ENCODE results near the gene MRPS6. TPM values are rescaled to one million over a fixed set of nuclear protein-coding genes. Genes with fewer than 3 reads are reported as not detected.

Gene MRPS6
- total RNA-seq, 1 donor from 2014 or later, result 14.2 TPM

- DNase-seq (ENCODE audit: low read depth), result no peak
- no peak for FAIRE-seq
Measured at GRCh38 chr21:34158866-34159835, 85.8 kb downstream of the MRPS6 start.

GRCh38 chr21:34166468-34166867, 93.1 kb downstream of the MRPS6 start:
- FAIRE-seq (no peak), DNase-seq (ENCODE audit: low read depth) (no peak)
- Histone ChIP-seq H3K4me3 (ENCODE audit: low read depth, low read length) (no peak overlapping the region), H3K36me3 (ENCODE audit: control insufficient read depth, insufficient read depth, low read length) (no peaks in the 10 kb centered on the region), H3K27me3 (ENCODE audit: control insufficient read depth, insufficient read depth, low read length) (no peaks in the 10 kb centered on the region)
- TF ChIP-seq CTCF (IDR thresholded peaks at IDR 0.05; ENCODE audit: insufficient read depth, low read length, severe bottlenecking), result no peak

More at GRCh38 chr21:34158866-34159835, 85.8 kb downstream of the MRPS6 start:
- no peak for TF ChIP-seq CTCF (IDR thresholded peaks at IDR 0.05; ENCODE audit: insufficient read depth, low read length, severe bottlenecking)
- H3K36me3 ChIP-seq (ENCODE audit: control insufficient read depth, insufficient read depth, low read length), result no peaks in the 10 kb centered on the region
- H3K27me3 ChIP-seq (ENCODE audit: control insufficient read depth, insufficient read depth, low read length), result no peaks in the 10 kb centered on the region
- no peak overlapping the region for H3K4me3 ChIP-seq (ENCODE audit: low read depth, low read length)

GRCh38 chr21:34170886-34171285, 97.5 kb downstream of the MRPS6 start:
- no peak for TF ChIP-seq CTCF (IDR thresholded peaks at IDR 0.05; ENCODE audit: insufficient read depth, low read length, severe bottlenecking)
- H3K27me3 ChIP-seq (ENCODE audit: control insufficient read depth, insufficient read depth, low read length), result no peaks in the 10 kb centered on the region
- FAIRE-seq (no peak), DNase-seq (ENCODE audit: low read depth) (no peak)
- H3K36me3 ChIP-seq (ENCODE audit: control insufficient read depth, insufficient read depth, low read length), result no peaks in the 10 kb centered on the region
- H3K4me3 ChIP-seq (ENCODE audit: low read depth, low read length), result no peak overlapping the region

- no peak for DNase-seq (ENCODE audit: low read depth)
- Histone ChIP-seq H3K27me3 (ENCODE audit: control insufficient read depth, insufficient read depth, low read length) (no peaks in the 10 kb centered on the region), H3K4me3 (ENCODE audit: low read depth, low read length) (no peak overlapping the region), H3K36me3 (ENCODE audit: control insufficient read depth, insufficient read depth, low read length) (no peaks in the 10 kb centered on the region)
- FAIRE-seq, result no peak
- no peak for TF ChIP-seq CTCF (IDR thresholded peaks at IDR 0.05; ENCODE audit: insufficient read depth, low read length, severe bottlenecking)
Measured at GRCh38 chr21:34174470-34174869, 101.1 kb downstream of the MRPS6 start.

GRCh38 chr21:34176448-34176847, 103.1 kb downstream of the MRPS6 start:
- DNase-seq (ENCODE audit: low read depth) (no peak), FAIRE-seq (no peak)
- H3K4me3 ChIP-seq (ENCODE audit: low read depth, low read length), result no peak overlapping the region
- peaks cover 2% of the 10 kb centered on the region for H3K27me3 ChIP-seq (ENCODE audit: control insufficient read depth, insufficient read depth, low read length)
- no peak for TF ChIP-seq CTCF (IDR thresholded peaks at IDR 0.05; ENCODE audit: insufficient read depth, low read length, severe bottlenecking)
- no peaks in the 10 kb centered on the region for H3K36me3 ChIP-seq (ENCODE audit: control insufficient read depth, insufficient read depth, low read length)
